Large intestine (tissue), 3 donors: Measurements from ENCODE around the gene GABRP. TPM values are rescaled to one million over a fixed set of nuclear protein-coding genes. Genes with fewer than 3 reads are reported as not detected.

Experiments used
- DNase-seq, 2 donors: peaks; one replicate each; pipeline versions ENCODE4 v3.0.0 to v3.0.0-alpha.2; 2013
- H3K27ac ChIP-seq: one replicate; pipeline ENCODE4 v1.5.1; 2013; ENCODE audit warnings: low read length
- H3K27me3 ChIP-seq: 2 replicates; pipeline ENCODE4 v1.6.1; 2013; ENCODE audit warnings: low read length; ENCODE audit not compliant: control insufficient read depth, insufficient read depth
- H3K36me3 ChIP-seq: 2 replicates; pipeline ENCODE4 v1.6.1; 2013; ENCODE audit warnings: low read length; ENCODE audit not compliant: control insufficient read depth, insufficient read depth
- H3K4me1 ChIP-seq: one replicate; pipeline ENCODE4 v1.6.1; 2013; ENCODE audit warnings: low read length; ENCODE audit not compliant: control insufficient read depth, insufficient read depth
- H3K4me3 ChIP-seq: one replicate; pipeline ENCODE4 v1.5.1; 2013; ENCODE audit warnings: low read length
- H3K9me3 ChIP-seq: one replicate; pipeline ENCODE4 v1.6.1; 2013; ENCODE audit warnings: mild to moderate bottlenecking, low read depth, low read length, moderate library complexity; ENCODE audit not compliant: control insufficient read depth
- WGBS: methylation state at CpG from one replicate; pipeline ENCODE4 v1.1.5; 2013; ENCODE audit warnings: low lambda C conversion rate; ENCODE audit not compliant: insufficient coverage; 5-methylcytosine and 5-hydroxymethylcytosine counted together
- polyA plus RNA-seq: library from polyadenylated mRNA; unstranded; fragments of 120-200 nt; gene quantifications from one replicate; pipeline ENCODE4 v1.2.1, GENCODE V29; 2013

The GABRP gene
- polyA plus RNA-seq, 1 donor = 0.13 TPM

DNA sequence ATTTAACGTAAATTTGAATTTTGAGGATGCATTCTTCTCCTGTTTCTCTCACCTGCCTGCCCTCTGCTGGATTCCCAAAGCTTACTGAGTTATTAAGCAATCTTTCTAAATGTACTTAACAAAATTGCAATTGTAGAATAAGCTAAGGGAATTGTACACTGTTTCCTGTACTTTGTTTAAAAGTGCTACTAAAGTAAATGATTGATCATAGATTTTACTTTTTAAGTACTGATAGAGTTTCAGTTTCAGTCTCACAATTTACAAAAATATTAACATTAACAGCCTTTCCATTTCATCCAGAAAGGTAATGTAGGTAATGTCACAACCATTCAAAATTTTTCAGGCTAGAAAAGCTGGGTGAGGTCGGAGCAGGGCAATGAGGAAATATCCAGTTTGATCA lies 73.5 kb downstream of the GABRP start:
- 90% methylated on average over 2 of the region's 2 CpGs for WGBS
- DNase-seq = no peak
- Histone ChIP-seq H3K9me3 (peaks cover 7% of the 10 kb centered on the region), H3K27me3 (peaks cover 3% of the 10 kb centered on the region), H3K36me3 (no peaks in the 10 kb centered on the region), H3K4me1 (no peaks in the 10 kb centered on the region), H3K27ac (no peak overlapping the region), H3K4me3 (no peak overlapping the region)

DNA sequence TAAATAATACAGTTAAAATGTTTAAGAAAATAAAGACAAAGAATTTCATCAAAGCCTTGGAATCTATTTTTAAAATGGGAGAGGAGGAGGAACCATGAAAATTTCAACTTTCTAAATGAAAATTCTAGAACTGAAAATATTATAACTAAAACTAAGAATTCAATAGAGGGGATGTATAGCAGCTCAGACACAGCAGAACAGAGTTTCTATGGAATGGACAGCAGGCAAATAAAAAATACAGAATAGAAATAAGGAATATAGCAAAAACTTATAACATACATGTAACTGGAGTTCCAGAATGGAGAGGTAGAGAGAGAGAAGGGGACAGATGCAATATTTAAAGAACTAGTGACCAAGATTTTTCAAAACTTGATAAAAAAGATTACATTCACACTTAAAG lies 76.9 kb downstream of the GABRP start:
- no peak for DNase-seq
- Histone ChIP-seq H3K9me3 (peaks cover 7% of the 10 kb centered on the region), H3K27ac (no peak overlapping the region), H3K4me3 (no peak overlapping the region), H3K36me3 (no peaks in the 10 kb centered on the region), H3K27me3 (no peaks in the 10 kb centered on the region), H3K4me1 (peaks cover 9% of the 10 kb centered on the region)

DNA sequence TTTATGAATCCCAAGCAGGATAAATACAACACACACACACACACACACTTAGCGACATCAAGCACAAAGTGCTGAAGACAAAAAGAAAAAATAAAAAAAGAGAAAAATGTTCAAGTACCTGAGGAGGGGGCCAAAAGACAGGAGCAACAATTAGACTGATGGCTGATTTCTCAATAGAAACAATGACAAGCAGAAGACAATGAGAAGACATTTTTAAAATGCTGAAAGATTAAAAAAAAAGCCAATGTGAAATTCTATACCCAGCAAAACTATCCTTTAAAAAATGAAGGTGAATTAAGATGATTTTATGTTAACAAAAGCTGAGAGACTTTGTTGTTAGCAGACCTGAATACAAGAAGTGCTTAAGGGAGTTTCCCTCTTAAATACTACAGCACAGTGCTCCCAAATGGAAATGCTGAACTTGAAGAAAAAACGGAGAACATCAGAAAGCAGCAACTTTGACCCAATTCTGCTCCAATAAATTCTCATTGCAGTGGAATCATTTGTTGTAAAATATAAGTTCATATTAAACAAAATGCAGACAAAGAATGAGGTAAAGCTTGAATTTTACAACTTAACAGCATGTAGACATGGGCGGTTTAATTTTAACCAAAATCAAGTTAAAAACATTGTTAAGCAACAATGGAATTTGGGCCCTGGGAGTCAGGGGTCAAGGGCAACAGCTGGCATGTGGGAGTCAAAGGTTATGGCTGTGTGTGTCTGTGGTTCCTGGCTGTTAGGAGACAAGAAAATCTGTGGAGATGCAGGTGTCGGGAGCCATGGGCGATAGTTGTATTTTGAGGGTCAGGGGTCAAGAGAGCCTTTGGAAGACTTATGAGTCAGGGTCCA lies 77.5 kb downstream of the GABRP start:
- H3K9me3 ChIP-seq = peaks cover 7% of the 10 kb centered on the region
- DNase-seq = peak in 1 of 2 donors; percentile 17
- peaks cover 9% of the 10 kb centered on the region for H3K4me1 ChIP-seq
- H3K4me3 ChIP-seq = no peak overlapping the region
- 100% methylated on average over 1 of the region's 5 CpGs for WGBS
- no peaks in the 10 kb centered on the region for H3K36me3 ChIP-seq
- H3K27me3 ChIP-seq = no peaks in the 10 kb centered on the region
- H3K27ac ChIP-seq = no peak overlapping the region

DNA sequence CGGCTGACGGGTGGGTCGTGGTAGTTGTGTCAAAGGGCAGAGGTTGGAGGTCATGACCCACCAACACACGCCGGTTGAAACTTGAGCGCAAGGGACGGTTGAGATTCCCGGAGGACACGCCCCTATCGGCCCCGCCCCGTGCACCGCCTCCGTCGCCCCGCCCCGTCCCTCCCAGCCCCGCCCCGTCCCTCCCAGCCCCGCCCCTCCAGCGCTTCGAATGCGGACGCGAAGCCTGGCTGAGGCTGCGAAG lies 78.1 kb downstream of the GABRP start:
- Histone ChIP-seq H3K4me1 (peaks cover 9% of the 10 kb centered on the region), H3K27me3 (no peaks in the 10 kb centered on the region), H3K36me3 (no peaks in the 10 kb centered on the region), H3K27ac (no peak overlapping the region), H3K9me3 (peaks cover 7% of the 10 kb centered on the region), H3K4me3 (no peak overlapping the region)
- WGBS = no CpG with 5 or more reads among the region's 26 CpGs
- no peak for DNase-seq

DNA sequence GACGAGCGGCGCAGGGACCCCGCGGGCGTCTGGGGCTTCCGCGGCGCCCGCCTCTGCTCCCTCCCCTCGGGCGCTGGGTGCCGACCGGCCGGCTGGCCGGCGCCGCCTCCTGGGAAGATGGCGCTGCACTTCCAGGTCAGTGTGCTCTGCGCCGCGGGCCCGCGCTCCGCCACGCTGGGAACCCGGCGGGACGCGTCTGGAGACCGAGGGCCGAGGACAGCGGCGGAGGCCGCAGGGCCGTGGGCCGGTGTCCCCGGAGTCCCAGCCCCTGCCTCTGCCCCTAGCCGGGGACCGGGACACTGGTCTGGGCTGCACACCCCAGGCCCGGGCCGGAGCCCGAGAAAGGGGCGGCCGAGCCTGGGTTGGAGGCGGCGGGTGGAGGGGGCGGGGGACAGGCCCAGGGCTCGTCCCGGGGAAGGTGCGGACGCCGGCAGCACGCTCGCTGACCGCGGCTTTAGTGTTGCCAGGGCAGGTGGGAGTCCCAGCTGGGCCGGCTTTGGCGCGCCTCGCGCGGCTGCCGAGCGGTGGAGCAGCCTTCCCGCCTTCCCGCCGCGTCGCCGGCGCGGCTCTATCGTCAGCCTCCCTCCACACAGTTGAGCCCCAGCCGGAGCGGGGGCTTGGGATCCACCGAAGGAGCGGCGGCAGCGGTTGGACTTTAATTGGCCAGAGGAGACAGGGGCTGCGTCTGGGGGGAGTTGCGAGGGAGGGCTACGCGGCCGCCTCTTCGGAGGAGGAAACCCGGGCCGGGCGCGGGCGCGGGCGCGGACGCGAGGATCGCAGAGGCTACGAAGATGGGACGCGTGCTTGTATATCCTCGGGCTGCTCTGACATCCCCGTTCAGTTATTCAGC lies 78.6 kb downstream of the GABRP start, which contains the start of gene RANBP17:
TSS of gene RANBP17 (plus strand) at position 102 of the 850 bp plus-strand sequence.
- H3K27ac ChIP-seq = no peak within 1 kb of the TSS
- no CpG with 5 or more reads among the region's 102 CpGs for WGBS
- H3K4me1 ChIP-seq = peaks cover 9% of the 10 kb centered on the region
- H3K27me3 ChIP-seq = no peaks in the 10 kb centered on the region
- H3K4me3 ChIP-seq = peak within 1 kb of the TSS; percentile 63
- peaks cover 7% of the 10 kb centered on the region for H3K9me3 ChIP-seq
- peak; percentile 42 to 78 for DNase-seq
- no peaks in the 10 kb centered on the region for H3K36me3 ChIP-seq

DNA sequence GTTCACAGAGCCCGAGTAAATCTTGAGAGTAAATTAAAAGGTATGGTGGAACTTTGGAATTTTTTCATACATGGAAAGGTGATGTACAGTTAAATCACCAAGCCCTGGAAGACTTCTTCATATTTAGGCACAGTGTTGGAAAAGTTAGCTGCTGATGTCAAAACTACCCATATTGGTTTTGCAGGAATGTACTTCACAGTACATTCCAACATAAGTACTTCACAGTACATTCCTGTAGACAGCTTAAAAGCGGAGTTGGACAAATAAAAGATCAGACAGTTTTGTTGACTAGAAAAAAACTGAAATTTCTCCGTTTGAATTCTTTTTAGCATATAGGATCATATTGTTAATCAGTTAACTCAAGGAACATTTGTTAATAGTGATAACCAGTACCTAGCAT lies 80.1 kb downstream of the GABRP start:
- Histone ChIP-seq H3K27me3 (no peaks in the 10 kb centered on the region), H3K4me1 (peaks cover 9% of the 10 kb centered on the region), H3K4me3 (no peak overlapping the region), H3K27ac (no peak overlapping the region), H3K9me3 (peaks cover 7% of the 10 kb centered on the region), H3K36me3 (no peaks in the 10 kb centered on the region)
- no peak for DNase-seq
- WGBS = 89% methylated on average over 1 of the region's 3 CpGs

Other genes starting within 250 kb of the GABRP start
- 5.8 TPM for gene RANBP17, start 78.3 kb downstream of the GABRP start, polyA plus RNA-seq